NCI-H774 (cell line): ENCODE data around the gene AP3M1.

Source experiments
- DNase-seq: peaks from one replicate; lab custom pipeline; 2025; lab: John Stamatoyannopoulos, UW

AP3M1 gene

DNA sequence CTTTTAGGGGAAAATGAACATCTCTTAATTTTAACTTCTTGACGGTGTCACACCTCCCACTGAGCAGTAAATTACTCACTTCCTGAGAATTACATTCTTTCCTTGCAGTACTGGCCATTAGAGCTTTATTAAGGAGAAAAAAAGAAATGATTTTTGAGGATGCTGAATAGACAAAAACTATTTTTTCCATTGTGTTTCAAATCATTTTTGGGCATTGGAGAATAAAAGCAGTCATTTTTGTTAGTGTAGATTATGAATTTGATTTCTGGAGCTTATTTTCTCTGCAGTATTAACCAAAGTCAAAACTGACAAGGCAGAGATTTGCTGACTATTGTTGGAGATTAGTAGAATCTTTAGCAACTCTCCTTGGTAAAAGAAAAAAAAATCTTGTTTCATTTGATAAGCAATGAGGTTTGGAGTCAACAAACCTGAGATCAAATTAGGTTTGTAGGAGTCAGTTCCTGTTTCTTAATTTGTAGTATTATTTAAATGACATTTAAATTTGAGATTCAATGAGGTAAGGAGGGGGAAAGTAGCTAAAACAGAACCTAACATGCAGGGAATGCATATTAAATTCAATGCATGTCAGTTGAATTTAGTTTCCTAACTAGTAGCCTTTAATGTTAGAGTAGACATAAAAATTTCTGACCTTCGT is 70.6 kb downstream of the AP3M1 start:
- DNase-seq = no peak

DNA sequence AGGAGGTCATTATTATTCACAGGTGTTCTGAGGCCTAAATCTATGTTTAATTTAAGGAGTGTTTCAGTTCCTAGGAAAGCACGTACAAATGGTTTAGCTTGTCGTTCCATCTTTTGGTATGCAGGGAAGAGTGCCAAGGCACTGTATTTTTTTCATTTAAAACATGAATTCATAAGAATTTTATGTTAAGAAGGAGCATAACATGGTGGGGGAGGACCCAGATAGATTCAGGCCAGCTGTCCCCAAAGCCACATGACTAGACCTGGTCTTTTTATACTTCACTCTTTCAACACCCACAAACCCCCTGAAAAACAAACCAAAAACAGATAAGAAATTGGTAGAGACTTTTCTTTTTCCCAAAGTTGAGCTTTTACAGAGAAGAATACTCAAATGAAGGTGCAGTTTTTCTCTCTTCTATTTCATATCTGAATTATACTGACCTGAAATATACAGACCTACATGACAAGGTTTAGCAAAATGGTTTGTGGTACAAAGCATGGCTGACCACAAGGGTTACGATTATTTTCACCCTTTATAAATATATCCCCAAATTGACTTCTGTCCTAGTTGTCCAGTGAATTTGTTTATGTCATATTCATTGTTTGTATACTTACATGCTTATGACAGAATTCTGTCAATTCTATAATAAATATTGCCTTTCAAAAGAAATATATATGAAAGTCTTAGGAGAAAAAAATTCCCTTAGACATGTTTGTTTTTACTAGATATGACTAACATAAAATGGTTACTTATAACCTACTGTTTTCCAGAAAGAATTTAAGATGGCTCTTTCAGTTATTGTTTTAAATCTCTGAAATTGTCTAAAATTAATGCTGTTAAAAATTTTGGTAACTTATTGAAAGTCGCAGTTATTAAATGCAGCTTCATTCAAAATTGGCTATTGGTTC is 71.3 kb downstream of the AP3M1 start:
- no peak for DNase-seq

- no peak for DNase-seq
Observed at GRCh38 chr10:74078037-74078436, 72.6 kb downstream of the AP3M1 start.

DNA sequence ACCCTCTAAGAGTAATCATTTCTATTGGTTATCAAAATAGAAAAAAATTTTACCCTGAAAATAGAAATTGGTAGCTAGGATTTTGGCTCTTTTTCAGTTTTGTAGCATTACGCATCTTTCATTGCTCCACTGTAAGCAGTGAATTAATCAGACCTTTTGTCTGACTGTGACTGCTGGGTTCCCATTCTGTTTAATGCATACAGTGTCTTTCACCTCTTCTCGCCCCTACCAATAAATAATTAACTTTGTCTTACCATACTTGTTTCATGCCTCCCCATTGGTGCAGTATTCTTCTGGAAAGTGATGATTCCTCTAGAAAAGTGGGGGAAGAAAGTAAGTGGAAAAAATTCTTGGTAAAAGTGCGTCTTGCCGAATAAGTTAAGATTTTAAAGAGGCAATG is 73.2 kb downstream of the AP3M1 start:
- no peak for DNase-seq

DNA sequence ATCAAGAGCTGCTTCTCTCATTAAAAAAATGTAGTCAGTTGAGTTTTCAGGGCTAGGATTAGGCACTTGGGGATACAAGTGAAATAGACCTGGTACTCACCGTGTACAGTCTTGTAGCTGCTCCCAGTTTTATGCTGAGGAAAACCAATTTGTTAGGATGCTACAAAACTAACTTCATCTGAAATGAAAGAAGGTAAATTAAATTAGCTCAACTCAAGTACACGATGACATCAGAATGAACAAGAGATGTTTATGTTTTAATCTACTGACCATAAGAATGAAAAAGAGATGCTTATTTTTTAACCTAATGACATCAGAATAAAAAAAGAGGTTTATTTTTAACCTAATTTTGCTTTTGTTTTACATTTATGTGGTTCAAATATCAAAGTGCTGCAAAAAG is 73.7 kb downstream of the AP3M1 start:
- DNase-seq = no peak

DNA sequence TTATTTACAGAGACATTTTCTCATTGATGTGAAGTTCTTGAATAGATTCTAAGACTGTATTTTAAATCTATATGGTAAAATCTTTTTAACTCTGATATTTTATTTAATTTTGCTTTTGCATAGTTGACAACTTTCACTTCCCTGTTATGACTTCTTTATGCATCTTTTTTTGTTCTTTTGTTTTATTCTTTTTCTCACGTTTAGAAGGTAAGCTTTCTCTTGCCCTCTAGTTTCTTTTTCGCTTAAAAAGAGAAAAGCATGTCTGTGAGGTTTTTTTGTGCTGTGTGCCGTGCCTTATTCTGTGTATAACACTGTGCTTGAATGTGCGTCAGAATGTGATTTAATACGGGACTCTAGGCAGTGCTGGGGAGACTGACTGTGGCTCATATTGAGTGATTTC is 74.7 kb downstream of the AP3M1 start:
- no peak for DNase-seq

GRCh38 chr10:74072503-74072902 is 78.1 kb downstream of the AP3M1 start:
- no peak for DNase-seq

DNA sequence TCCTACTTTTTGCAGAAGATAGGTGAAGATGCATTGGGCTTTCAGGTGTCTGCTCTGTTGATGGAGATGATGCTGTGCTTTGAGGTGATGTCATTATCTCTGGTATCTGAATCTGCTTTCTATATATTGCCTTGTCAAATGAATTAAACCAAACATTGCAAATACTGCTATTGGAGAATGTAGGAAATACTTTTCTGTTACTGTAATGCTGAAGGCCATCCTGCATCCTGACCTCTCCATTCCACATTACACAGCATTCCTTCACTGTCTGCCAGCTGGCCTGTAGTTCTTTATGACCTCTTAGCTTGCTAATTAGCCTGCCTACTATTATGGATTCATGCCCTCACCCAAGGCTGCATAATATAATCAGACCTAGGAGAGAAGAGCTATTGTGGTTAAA is 79.5 kb downstream of the AP3M1 start:
- DNase-seq = no peak
